ENCODE results near the gene PTGR2. TPM values are rescaled to one million over a fixed set of nuclear protein-coding genes. Genes with fewer than 3 reads are reported as not detected.
"Not testable (repeated sequence)": the region's sequence is repeated elsewhere in the genome, so short reads cannot be mapped to it uniquely, and the experiment has no call there.

The PTGR2 gene
- total RNA-seq, 1 donor from 2014 or later, result 5.0 TPM

GRCh38 chr14:73833034-73833433, 18.6 kb upstream of the PTGR2 start:
- Mint-ChIP-seq H3K27me3 (ENCODE audit: unreplicated experiment) (no peaks in the 10 kb centered on the region), H3K27ac (ENCODE audit: unreplicated experiment) (peak overlapping the region; percentile 85), H3K36me3 (ENCODE audit: unreplicated experiment) (no peaks in the 10 kb centered on the region), H3K4me3 (ENCODE audit: unreplicated experiment) (peak overlapping the region; percentile 15), H3K9me3 (ENCODE audit: unreplicated experiment) (no peaks in the 10 kb centered on the region), H3K4me1 (ENCODE audit: unreplicated experiment) (peaks cover 44% of the 10 kb centered on the region)
- DNase-seq (ENCODE audit: extremely low spot score, unreplicated experiment), result no peak
- TF ChIP-seq, protein P1, sequence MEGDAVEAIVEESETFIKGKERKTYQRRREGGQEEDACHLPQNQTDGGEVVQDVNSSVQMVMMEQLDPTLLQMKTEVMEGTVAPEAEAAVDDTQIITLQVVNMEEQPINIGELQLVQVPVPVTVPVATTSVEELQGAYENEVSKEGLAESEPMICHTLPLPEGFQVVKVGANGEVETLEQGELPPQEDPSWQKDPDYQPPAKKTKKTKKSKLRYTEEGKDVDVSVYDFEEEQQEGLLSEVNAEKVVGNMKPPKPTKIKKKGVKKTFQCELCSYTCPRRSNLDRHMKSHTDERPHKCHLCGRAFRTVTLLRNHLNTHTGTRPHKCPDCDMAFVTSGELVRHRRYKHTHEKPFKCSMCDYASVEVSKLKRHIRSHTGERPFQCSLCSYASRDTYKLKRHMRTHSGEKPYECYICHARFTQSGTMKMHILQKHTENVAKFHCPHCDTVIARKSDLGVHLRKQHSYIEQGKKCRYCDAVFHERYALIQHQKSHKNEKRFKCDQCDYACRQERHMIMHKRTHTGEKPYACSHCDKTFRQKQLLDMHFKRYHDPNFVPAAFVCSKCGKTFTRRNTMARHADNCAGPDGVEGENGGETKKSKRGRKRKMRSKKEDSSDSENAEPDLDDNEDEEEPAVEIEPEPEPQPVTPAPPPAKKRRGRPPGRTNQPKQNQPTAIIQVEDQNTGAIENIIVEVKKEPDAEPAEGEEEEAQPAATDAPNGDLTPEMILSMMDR (IDR thresholded peaks at IDR 0.05), result no peak

GRCh38 chr14:73833530-73834260, 17.9 kb upstream of the PTGR2 start:
- peak overlapping the region; percentile 15 for H3K4me3 Mint-ChIP-seq (ENCODE audit: unreplicated experiment)
- peaks cover 41% of the 10 kb centered on the region for H3K4me1 Mint-ChIP-seq (ENCODE audit: unreplicated experiment)
- no peaks in the 10 kb centered on the region for H3K36me3 Mint-ChIP-seq (ENCODE audit: unreplicated experiment)
- TF ChIP-seq, protein P1 (IDR thresholded peaks at IDR 0.05), result no peak
- peak; percentile 86 for DNase-seq (ENCODE audit: extremely low spot score, unreplicated experiment)
- no peaks in the 10 kb centered on the region for H3K27me3 Mint-ChIP-seq (ENCODE audit: unreplicated experiment)
- H3K9me3 Mint-ChIP-seq (ENCODE audit: unreplicated experiment), result no peaks in the 10 kb centered on the region
- peak overlapping the region; percentile 85 for H3K27ac Mint-ChIP-seq (ENCODE audit: unreplicated experiment)

DNA sequence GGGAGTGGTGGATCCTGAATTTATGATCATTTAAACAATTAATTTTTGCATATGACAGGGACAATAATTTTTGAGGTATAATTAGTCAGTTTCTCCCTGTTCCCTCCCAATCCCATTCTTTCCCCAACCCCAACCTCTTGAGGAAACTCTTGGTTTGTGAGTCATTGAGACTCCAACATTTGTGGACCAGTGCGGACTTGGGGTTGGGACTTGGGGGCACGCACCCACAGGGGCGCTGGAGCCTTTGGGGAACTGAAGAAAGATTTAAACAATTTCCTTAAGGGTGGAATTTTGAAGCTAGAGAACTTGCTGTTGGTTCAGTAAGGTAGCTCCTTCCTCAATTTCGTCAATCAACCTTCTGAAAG, 17.4 kb upstream of the PTGR2 start:
- no peaks in the 10 kb centered on the region for H3K36me3 Mint-ChIP-seq (ENCODE audit: unreplicated experiment)
- H3K27ac Mint-ChIP-seq (ENCODE audit: unreplicated experiment), result peak overlapping the region; percentile 85
- peaks cover 39% of the 10 kb centered on the region for H3K4me1 Mint-ChIP-seq (ENCODE audit: unreplicated experiment)
- H3K4me3 Mint-ChIP-seq (ENCODE audit: unreplicated experiment), result no peak overlapping the region
- TF ChIP-seq, protein P1 (IDR thresholded peaks at IDR 0.05), result no peak
- no peaks in the 10 kb centered on the region for H3K27me3 Mint-ChIP-seq (ENCODE audit: unreplicated experiment)
- DNase-seq (ENCODE audit: extremely low spot score, unreplicated experiment), result no peak
- H3K9me3 Mint-ChIP-seq (ENCODE audit: unreplicated experiment), result no peaks in the 10 kb centered on the region

DNA sequence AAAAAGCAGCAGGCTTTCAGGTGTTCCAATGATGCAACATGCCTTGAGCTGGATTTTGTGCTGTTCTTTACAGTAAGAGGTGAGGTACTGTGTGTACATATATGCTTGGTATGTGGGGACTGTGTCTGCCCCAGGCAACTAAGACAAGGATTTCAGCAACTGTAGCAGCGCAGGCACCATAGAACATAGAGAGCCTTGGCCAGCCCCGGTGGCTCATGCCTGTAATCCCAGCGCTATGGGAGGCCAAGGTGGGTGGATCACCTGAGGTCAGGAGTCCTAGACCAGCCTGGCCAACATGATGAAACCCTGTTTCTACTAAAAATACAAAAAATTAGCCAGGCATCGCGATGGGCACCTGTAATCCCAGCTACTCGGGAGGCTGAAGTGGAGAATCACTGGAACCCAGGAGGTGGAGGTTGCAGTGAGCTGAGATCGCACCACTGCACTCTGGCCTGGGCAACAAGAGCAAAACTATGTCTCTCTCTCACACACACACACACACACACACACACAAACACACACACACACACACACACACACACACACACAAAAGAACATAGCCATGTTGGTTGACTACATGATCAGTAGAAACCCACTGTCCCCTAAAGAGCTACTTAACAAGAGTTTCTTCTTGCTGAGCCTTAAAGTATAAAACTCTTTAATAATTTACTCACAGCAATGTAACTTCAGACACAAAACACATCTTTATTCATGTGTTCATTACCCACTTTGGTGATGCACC, 13.2 kb upstream of the PTGR2 start:
- H3K27ac Mint-ChIP-seq (ENCODE audit: unreplicated experiment); DNase-seq (ENCODE audit: extremely low spot score, unreplicated experiment); H3K9me3 Mint-ChIP-seq (ENCODE audit: unreplicated experiment); H3K4me3 Mint-ChIP-seq (ENCODE audit: unreplicated experiment); H3K27me3 Mint-ChIP-seq (ENCODE audit: unreplicated experiment); H3K36me3 Mint-ChIP-seq (ENCODE audit: unreplicated experiment): not testable (repeated sequence)
- peaks cover 17% of the 10 kb centered on the region for H3K4me1 Mint-ChIP-seq (ENCODE audit: unreplicated experiment)

- DNase-seq (ENCODE audit: extremely low spot score, unreplicated experiment), result no peak
- TF ChIP-seq, protein P1 (IDR thresholded peaks at IDR 0.05), result no peak
- Mint-ChIP-seq H3K4me3 (ENCODE audit: unreplicated experiment) (no peak overlapping the region), H3K4me1 (ENCODE audit: unreplicated experiment) (peaks cover 7% of the 10 kb centered on the region), H3K9me3 (ENCODE audit: unreplicated experiment) (no peaks in the 10 kb centered on the region), H3K27ac (ENCODE audit: unreplicated experiment) (no peak overlapping the region), H3K36me3 (ENCODE audit: unreplicated experiment) (no peaks in the 10 kb centered on the region), H3K27me3 (ENCODE audit: unreplicated experiment) (no peaks in the 10 kb centered on the region)
Observed at GRCh38 chr14:73842201-73842600, 9.4 kb upstream of the PTGR2 start.
